Fibroblast of skin of back (primary cell): Measurements from ENCODE around the gene ZSWIM3.
"Not testable (repeated sequence)": the region's sequence is repeated elsewhere in the genome, so short reads cannot be mapped to it uniquely, and the experiment has no call there.

Source experiments
- DNase-seq: peaks from one replicate; pipeline ENCODE4 v3.0.0-alpha.2; 2013

Gene ZSWIM3

GRCh38 chr20:45890985-45891983 lies 33.9 kb downstream of the ZSWIM3 start, which contains the start of the genes CTSA and NEURL2:
Gene CTSA (plus strand): TSS chr20:45891335. CDS start chr20:45891569, 234 bp downstream.
Gene NEURL2 (minus strand): TSS chr20:45891208. CDS start chr20:45890991, 217 bp downstream.
- DNase-seq, result peak; percentile 92

- DNase-seq, result peak; percentile 40
Measured at GRCh38 chr20:45892049-45892825, 34.8 kb downstream of the ZSWIM3 start.

GRCh38 chr20:45892828-45893500 lies 35.5 kb downstream of the ZSWIM3 start:
- no peak for DNase-seq

- no peak for DNase-seq
Measured at GRCh38 chr20:45893831-45894230, 36.4 kb downstream of the ZSWIM3 start.

- no peak for DNase-seq
Measured at GRCh38 chr20:45894797-45895196, 37.4 kb downstream of the ZSWIM3 start.

- no peak for DNase-seq
Measured at GRCh38 chr20:45896641-45897161, 39.3 kb downstream of the ZSWIM3 start.

- no peak for DNase-seq
Measured at GRCh38 chr20:45897289-45897688, 39.9 kb downstream of the ZSWIM3 start.

GRCh38 chr20:45897692-45898091 lies 40.3 kb downstream of the ZSWIM3 start:
- DNase-seq, result no peak

- DNase-seq, result no peak
Measured at GRCh38 chr20:45898285-45898684, 40.9 kb downstream of the ZSWIM3 start.

- DNase-seq, result no peak
Measured at GRCh38 chr20:45899046-45899835, 41.8 kb downstream of the ZSWIM3 start.

GRCh38 chr20:45901332-45901731 lies 43.9 kb downstream of the ZSWIM3 start:
- not testable (repeated sequence) for DNase-seq

GRCh38 chr20:45902199-45902701 lies 44.8 kb downstream of the ZSWIM3 start:
- DNase-seq, result no peak

- no peak for DNase-seq
Measured at GRCh38 chr20:45904583-45905504, 47.4 kb downstream of the ZSWIM3 start.

GRCh38 chr20:45905505-45906079 lies 48.2 kb downstream of the ZSWIM3 start:
- DNase-seq, result peak; percentile 69

- DNase-seq, result no peak
Measured at GRCh38 chr20:45907219-45907948, 50.0 kb downstream of the ZSWIM3 start.

GRCh38 chr20:45908084-45908483 lies 50.7 kb downstream of the ZSWIM3 start:
- no peak for DNase-seq

GRCh38 chr20:45909336-45909808 lies 52.0 kb downstream of the ZSWIM3 start:
- DNase-seq, result no peak

GRCh38 chr20:45909817-45910669 lies 52.6 kb downstream of the ZSWIM3 start:
- DNase-seq, result no peak
